GM23248 (cell line): ENCODE results near the gene FTO. TPM values are rescaled to one million over a fixed set of nuclear protein-coding genes. Genes with fewer than 3 reads are reported as not detected.

ENCODE experiments used
- DNase-seq: peaks from one replicate; pipeline ENCODE4 v3.0.0-alpha.2; 2015
- H2AFZ ChIP-seq: fragments of 200-600 bp; sonication (generic); 2 replicates; pipeline ENCODE4 v1.6.1; 2016; ENCODE audit warnings: antibody characterized with exemption
- H3F3A ChIP-seq: fragments of 200-600 bp; sonication (generic); 2 replicates; pipeline ENCODE4 v1.6.1; 2016; ENCODE audit warnings: mild to moderate bottlenecking, antibody characterized with exemption, mixed run types; ENCODE audit not compliant: insufficient read depth
- H3K27ac ChIP-seq: fragments of 200-600 bp; sonication (generic); 2 replicates; pipeline ENCODE4 v1.5.1; 2016; ENCODE audit warnings: mild to moderate bottlenecking
- H3K27me3 ChIP-seq: fragments of 200-600 bp; sonication (generic); replicated peaks from 2 replicates; pipeline ENCODE4 v1.6.1; 2016; ENCODE audit warnings: mild to moderate bottlenecking; ENCODE audit not compliant: insufficient read depth
- H3K36me3 ChIP-seq: fragments of 200-600 bp; sonication (generic); 2 replicates; pipeline ENCODE4 v1.6.1; 2016; ENCODE audit warnings: low read depth, mild to moderate bottlenecking
- H3K4me1 ChIP-seq: fragments of 200-600 bp; sonication (generic); 2 replicates; pipeline ENCODE4 v1.6.1; 2016; ENCODE audit warnings: mild to moderate bottlenecking; ENCODE audit not compliant: insufficient read depth
- H3K4me2 ChIP-seq: fragments of 200-600 bp; sonication (generic); one replicate; pipeline ENCODE4 v1.6.1; 2016; ENCODE audit warnings: mild to moderate bottlenecking; ENCODE audit not compliant: unreplicated experiment
- H3K4me3 ChIP-seq: fragments of 200-600 bp; sonication (generic); 2 replicates; pipeline ENCODE4 v1.5.1; 2016; ENCODE audit warnings: mild to moderate bottlenecking
- H3K79me2 ChIP-seq: fragments of 200-600 bp; sonication (generic); 2 replicates; pipeline ENCODE4 v1.6.1; 2016; ENCODE audit warnings: mild to moderate bottlenecking; ENCODE audit not compliant: insufficient read depth
- H3K9ac ChIP-seq: fragments of 200-600 bp; sonication (generic); 2 replicates; pipeline ENCODE4 v1.6.1; 2016; ENCODE audit warnings: mild to moderate bottlenecking
- H3K9me2 ChIP-seq: fragments of 200-600 bp; sonication (generic); 2 replicates; pipeline ENCODE4 v1.6.1; 2016; ENCODE audit warnings: mixed run types, mild to moderate bottlenecking, moderate library complexity; ENCODE audit not compliant: insufficient read depth
- H3K9me3 ChIP-seq: fragments of 200-600 bp; sonication (generic); one replicate; pipeline ENCODE4 v1.6.1; 2017; ENCODE audit warnings: low read depth
- H4K20me1 ChIP-seq: fragments of 200-600 bp; sonication (generic); 2 replicates; pipeline ENCODE4 v1.6.0; 2016; ENCODE audit not compliant: insufficient read depth
- EZH2 ChIP-seq: fragments of 200-600 bp; sonication (generic); IDR thresholded peaks from 2 replicates; pipeline ENCODE4 v1.6.1; 2018; ENCODE audit warnings: antibody characterized with exemption, mild to moderate bottlenecking; ENCODE audit not compliant: insufficient read depth, poor library complexity, severe bottlenecking
- EZH2phosphoT487 ChIP-seq: fragments of 200-600 bp; sonication (generic); IDR thresholded peaks from 2 replicates; pipeline ENCODE4 v1.6.1; 2018; ENCODE audit warnings: antibody characterized with exemption, moderate library complexity, mild to moderate bottlenecking, low read depth; ENCODE audit not compliant: insufficient read depth
- WGBS, 2 experiments: methylation state at CpG; one replicate each; pipeline ENCODE4 v1.1.6; 2015 to 2017; ENCODE audit warnings: low lambda C conversion rate in 2 of 2, low coverage in 1 of 2; ENCODE audit errors: missing lambda C conversion rate in 2 of 2; 5-methylcytosine and 5-hydroxymethylcytosine counted together
- in situ Hi-C: fragments of 300-500 bp; cut with MboI; formaldehyde crosslinking; loops from 2 replicates; pipeline ENCODE4 v1.15.0; 2020
- polyA plus RNA-seq: library from polyadenylated mRNA; unstranded; fragments of >200 nt; fragmentation: Nextera tagmentation; extraction: Ambion mirVana; gene quantifications from 2 replicates; pipeline ENCODE4 v1.2.1, GENCODE V29; 2016
- total RNA-seq: library from RNA; depleted of rRNA; stranded (reverse); fragments of >200 nt; shearing (Covaris generic); gene quantifications from 2 replicates; pipeline ENCODE4 v1.2.3, GENCODE V29; 2014

FTO gene
- total and polyA plus RNA-seq, 2 experiments from 2014 or later: 85.3 to 99.2 TPM

- H3K4me3 ChIP-seq: no peak overlapping the region
- in situ Hi-C loops: no loop called here
- no peaks in the 10 kb centered on the region for H3K36me3 ChIP-seq
- no peak overlapping the region for H2AFZ ChIP-seq
- DNase-seq: no peak
- H3K9me2 ChIP-seq: no peaks in the 10 kb centered on the region
- H3K27me3 ChIP-seq: no peaks in the 10 kb centered on the region
- no peaks in the 10 kb centered on the region for H3K79me2 ChIP-seq
- no peaks in the 10 kb centered on the region for H4K20me1 ChIP-seq
- no peaks in the 10 kb centered on the region for H3F3A ChIP-seq
- no peak overlapping the region for H3K9ac ChIP-seq
- H3K9me3 ChIP-seq: no peaks in the 10 kb centered on the region
- no peaks in the 10 kb centered on the region for H3K4me1 ChIP-seq
- no peak for TF ChIP-seq EZH2phosphoT487
- TF ChIP-seq EZH2: no peak
- WGBS, 2 experiments: 89 to 95% methylated on average over 8 of the region's 8 CpGs
- H3K27ac ChIP-seq: no peak overlapping the region
- no peak overlapping the region for H3K4me2 ChIP-seq
Measured at GRCh38 chr16:54067322-54068065, 363.5 kb downstream of the FTO start.

- Histone ChIP-seq H4K20me1 (no peaks in the 10 kb centered on the region), H3F3A (no peaks in the 10 kb centered on the region), H3K9me3 (no peaks in the 10 kb centered on the region), H3K4me1 (no peaks in the 10 kb centered on the region), H3K9ac (no peak overlapping the region), H3K79me2 (no peaks in the 10 kb centered on the region), H3K4me3 (no peak overlapping the region), H3K9me2 (no peaks in the 10 kb centered on the region), H3K27me3 (no peaks in the 10 kb centered on the region), H3K36me3 (no peaks in the 10 kb centered on the region), H3K27ac (no peak overlapping the region), H3K4me2 (no peak overlapping the region), H2AFZ (no peak overlapping the region)
- in situ Hi-C loops: no loop called here
- WGBS, 2 experiments: 94 to 100% methylated on average over 2 of the region's 2 CpGs
- DNase-seq: no peak
- no peak for TF ChIP-seq EZH2phosphoT487
- no peak for TF ChIP-seq EZH2
Measured at GRCh38 chr16:54068212-54068611, 364.3 kb downstream of the FTO start.

DNA sequence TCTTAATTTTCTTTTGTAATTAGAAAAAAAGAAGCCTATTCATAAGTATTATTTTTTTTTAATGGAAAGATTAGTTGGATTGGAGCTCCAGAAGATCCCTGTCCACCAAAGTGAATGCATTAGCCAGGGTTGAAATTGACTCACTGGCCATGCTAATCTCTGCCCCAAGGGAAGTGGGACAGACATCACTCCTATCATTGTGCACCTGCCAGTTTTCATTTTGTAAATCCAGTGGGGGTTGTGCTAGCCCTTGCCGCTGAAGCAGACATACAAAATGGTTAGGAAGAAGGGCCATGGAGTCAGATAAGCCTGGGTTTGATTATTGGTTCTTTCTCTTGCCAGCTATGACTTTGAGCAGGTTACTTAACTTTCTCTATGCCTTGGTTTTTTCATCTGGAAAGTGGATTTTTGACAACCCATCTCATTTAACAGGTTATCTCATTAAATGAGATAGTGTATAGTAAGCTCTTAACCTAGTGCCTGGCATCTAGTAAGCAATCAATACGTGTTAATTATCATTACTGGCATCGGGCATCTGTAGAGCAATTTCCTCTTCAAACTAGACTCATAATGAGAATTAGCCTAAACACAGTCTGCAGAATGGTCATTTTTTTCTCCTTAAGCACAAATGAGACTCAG lies 365.8 kb downstream of the FTO start:
- no peaks in the 10 kb centered on the region for H3K79me2 ChIP-seq
- H3K4me3 ChIP-seq: no peak overlapping the region
- in situ Hi-C loops: no loop called here
- H3K9ac ChIP-seq: no peak overlapping the region
- no peaks in the 10 kb centered on the region for H3F3A ChIP-seq
- no peaks in the 10 kb centered on the region for H3K27me3 ChIP-seq
- H3K4me1 ChIP-seq: no peaks in the 10 kb centered on the region
- H2AFZ ChIP-seq: no peak overlapping the region
- no peaks in the 10 kb centered on the region for H3K9me2 ChIP-seq
- H4K20me1 ChIP-seq: no peaks in the 10 kb centered on the region
- 95% methylated on average over 3 of the region's 3 CpGs for WGBS, 2 experiments
- no peak for DNase-seq
- no peak overlapping the region for H3K4me2 ChIP-seq
- H3K9me3 ChIP-seq: no peaks in the 10 kb centered on the region
- no peaks in the 10 kb centered on the region for H3K36me3 ChIP-seq
- H3K27ac ChIP-seq: no peak overlapping the region
- TF ChIP-seq EZH2 (no peak), EZH2phosphoT487 (no peak)

DNA sequence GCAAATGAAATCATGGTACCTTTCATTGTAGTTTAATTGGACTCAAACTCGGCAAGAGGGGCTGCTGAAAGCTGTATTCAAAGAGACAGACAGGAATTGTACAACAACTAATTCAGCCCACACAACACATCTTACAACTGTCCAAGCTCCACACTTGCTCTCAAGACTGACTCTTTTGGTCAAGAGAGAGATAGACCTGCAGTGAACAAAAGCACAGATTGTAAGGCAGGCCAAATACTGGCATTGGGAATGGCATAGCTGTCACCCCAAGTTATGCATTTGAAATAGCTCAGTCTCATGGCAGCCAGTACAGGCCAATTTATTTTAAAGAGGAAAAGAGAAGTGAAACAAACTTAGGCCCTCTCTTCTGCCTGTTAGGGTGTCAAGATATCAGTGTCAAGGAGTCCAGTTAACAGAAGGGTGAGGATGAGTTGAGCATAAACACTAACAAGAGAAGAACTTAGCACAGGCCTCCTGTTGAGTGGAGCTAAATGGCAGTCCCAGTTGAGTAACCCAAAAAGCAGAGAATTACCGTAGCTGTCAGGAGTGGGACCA lies 366.9 kb downstream of the FTO start:
- Histone ChIP-seq H2AFZ (no peak overlapping the region), H3K27me3 (no peaks in the 10 kb centered on the region), H3F3A (no peaks in the 10 kb centered on the region), H3K36me3 (no peaks in the 10 kb centered on the region), H3K9ac (no peak overlapping the region), H3K9me3 (no peaks in the 10 kb centered on the region), H3K4me1 (no peaks in the 10 kb centered on the region), H3K9me2 (no peaks in the 10 kb centered on the region), H3K79me2 (no peaks in the 10 kb centered on the region), H3K4me2 (no peak overlapping the region), H4K20me1 (no peaks in the 10 kb centered on the region), H3K4me3 (no peak overlapping the region), H3K27ac (no peak overlapping the region)
- in situ Hi-C loops: no loop called here
- no peak for TF ChIP-seq EZH2
- TF ChIP-seq EZH2phosphoT487: no peak
- no peak for DNase-seq
- 92 to 100% methylated on average over 2 of the region's 2 CpGs for WGBS, 2 experiments
